SU-DHL-6 (cell line): ENCODE results near the gene RAB3GAP2.

Experiments
- H2AFZ ChIP-seq: fragments of 200-600 bp; sonication (generic); 2 replicates; pipeline ENCODE4 v1.6.1; 2014; ENCODE audit warnings: low read depth, mild to moderate bottlenecking, moderate library complexity, mixed read lengths, antibody characterized with exemption, low read length; ENCODE audit not compliant: severe bottlenecking
- H3F3A ChIP-seq: fragments of 200-600 bp; shearing (Covaris generic); 2 replicates; pipeline ENCODE4 v1.6.0; 2016; ENCODE audit warnings: antibody characterized with exemption, mild to moderate bottlenecking; ENCODE audit not compliant: insufficient read depth
- H3K27ac ChIP-seq: fragments of 200-600 bp; sonication (generic); 2 replicates; pipeline ENCODE4 v1.5.1; 2016; ENCODE audit warnings: low read depth, mild to moderate bottlenecking, low read length, moderate library complexity, mixed read lengths
- H3K27me3 ChIP-seq: fragments of 200-600 bp; sonication (generic), shearing (Covaris generic); 2 replicates; pipeline ENCODE4 v1.6.0; 2014; ENCODE audit warnings: mild to moderate bottlenecking, low read length
- H3K36me3 ChIP-seq: fragments of 200-600 bp; sonication (generic); 2 replicates; pipeline ENCODE4 v1.6.1; 2014; ENCODE audit warnings: mild to moderate bottlenecking, low read length, mixed read lengths
- H3K4me2 ChIP-seq: fragments of 300-600, 200-600 bp; shearing (Covaris generic), sonication (generic); 2 replicates; pipeline ENCODE4 v1.6.0; 2014; ENCODE audit warnings: low read length, low read depth, mild to moderate bottlenecking; ENCODE audit not compliant: poor library complexity, severe bottlenecking
- H3K4me3 ChIP-seq: fragments of 200-600 bp; sonication (generic); 2 replicates; pipeline ENCODE4 v1.5.1; 2014; ENCODE audit warnings: antibody characterized with exemption, low read length, mild to moderate bottlenecking, mixed read lengths; ENCODE audit not compliant: insufficient read depth, poor library complexity, severe bottlenecking
- H3K79me2 ChIP-seq: fragments of 200-600 bp; sonication (generic); 2 replicates; pipeline ENCODE4 v1.6.1; 2014; ENCODE audit warnings: mild to moderate bottlenecking, low read length, moderate library complexity; ENCODE audit not compliant: insufficient read depth
- H3K9ac ChIP-seq: fragments of 200-600 bp; sonication (generic); 2 replicates; pipeline ENCODE4 v1.7.0; 2014; ENCODE audit warnings: mild to moderate bottlenecking, low read length
- H3K9me2 ChIP-seq: fragments of 200-600 bp; sonication (generic); replicated peaks from 2 replicates; pipeline ENCODE4 v1.6.1; 2014; ENCODE audit warnings: low read length; ENCODE audit not compliant: insufficient read depth
- H3K9me3 ChIP-seq: fragments of 200-600 bp; sonication (generic); 2 replicates; pipeline ENCODE4 v1.6.1; 2014; ENCODE audit warnings: low read length, mixed read lengths; ENCODE audit not compliant: insufficient read depth
- H4K20me1 ChIP-seq: fragments of 200-600 bp; sonication (generic); 2 replicates; pipeline ENCODE4 v1.6.1; 2014; ENCODE audit warnings: low read depth, mild to moderate bottlenecking, antibody characterized with exemption, low read length, moderate library complexity, mixed read lengths
- EZH2phosphoT487 ChIP-seq: fragments of 200-600 bp; sonication (generic), shearing (Covaris generic); conservative IDR thresholded peaks from 2 replicates; pipeline ENCODE4 v1.6.1; 2018; ENCODE audit warnings: mild to moderate bottlenecking, antibody characterized with exemption, low read length, moderate library complexity, mixed read lengths
- TF ChIP-seq, protein P1 (sequence below): fragments of 200-600 bp; sonication (generic); IDR thresholded peaks from one replicate; pipeline ENCODE4 v1.5.1; 2017; ENCODE audit warnings: antibody characterized with exemption, mild to moderate bottlenecking, low read length, moderate library complexity; ENCODE audit not compliant: insufficient read depth, poor library complexity, severe bottlenecking

Gene RAB3GAP2

DNA sequence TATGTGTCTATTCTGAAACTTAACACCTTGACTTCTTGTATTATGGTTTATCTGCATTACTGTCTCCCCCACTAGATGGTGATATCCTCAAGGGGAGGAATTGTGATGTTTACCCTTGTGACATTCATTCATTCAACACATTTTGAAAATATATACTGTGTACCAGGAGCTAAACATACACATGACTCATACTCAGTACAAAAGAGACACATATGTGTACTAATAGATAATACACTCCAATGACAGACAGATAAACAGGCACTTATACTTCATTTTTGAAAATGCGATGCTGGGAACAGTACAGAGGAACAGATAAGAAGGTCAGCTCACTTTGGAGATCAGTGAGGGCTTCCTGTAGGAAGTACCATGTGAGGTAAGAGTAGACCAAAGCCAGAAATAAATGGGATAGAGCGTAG, 8.9 kb upstream of the RAB3GAP2 start:
- Histone ChIP-seq H3K4me3 (no peak overlapping the region), H3F3A (no peaks in the 10 kb centered on the region), H3K4me2 (no peak overlapping the region), H3K9me2 (no peaks in the 10 kb centered on the region), H3K27me3 (no peaks in the 10 kb centered on the region), H3K79me2 (no peaks in the 10 kb centered on the region), H3K27ac (no peak overlapping the region), H3K9ac (no peak overlapping the region), H4K20me1 (no peaks in the 10 kb centered on the region), H2AFZ (no peak overlapping the region), H3K9me3 (no peaks in the 10 kb centered on the region), H3K36me3 (no peaks in the 10 kb centered on the region)
- no peak for TF ChIP-seq EZH2phosphoT487
- TF ChIP-seq, protein P1, sequence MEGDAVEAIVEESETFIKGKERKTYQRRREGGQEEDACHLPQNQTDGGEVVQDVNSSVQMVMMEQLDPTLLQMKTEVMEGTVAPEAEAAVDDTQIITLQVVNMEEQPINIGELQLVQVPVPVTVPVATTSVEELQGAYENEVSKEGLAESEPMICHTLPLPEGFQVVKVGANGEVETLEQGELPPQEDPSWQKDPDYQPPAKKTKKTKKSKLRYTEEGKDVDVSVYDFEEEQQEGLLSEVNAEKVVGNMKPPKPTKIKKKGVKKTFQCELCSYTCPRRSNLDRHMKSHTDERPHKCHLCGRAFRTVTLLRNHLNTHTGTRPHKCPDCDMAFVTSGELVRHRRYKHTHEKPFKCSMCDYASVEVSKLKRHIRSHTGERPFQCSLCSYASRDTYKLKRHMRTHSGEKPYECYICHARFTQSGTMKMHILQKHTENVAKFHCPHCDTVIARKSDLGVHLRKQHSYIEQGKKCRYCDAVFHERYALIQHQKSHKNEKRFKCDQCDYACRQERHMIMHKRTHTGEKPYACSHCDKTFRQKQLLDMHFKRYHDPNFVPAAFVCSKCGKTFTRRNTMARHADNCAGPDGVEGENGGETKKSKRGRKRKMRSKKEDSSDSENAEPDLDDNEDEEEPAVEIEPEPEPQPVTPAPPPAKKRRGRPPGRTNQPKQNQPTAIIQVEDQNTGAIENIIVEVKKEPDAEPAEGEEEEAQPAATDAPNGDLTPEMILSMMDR: peak; percentile 23

DNA sequence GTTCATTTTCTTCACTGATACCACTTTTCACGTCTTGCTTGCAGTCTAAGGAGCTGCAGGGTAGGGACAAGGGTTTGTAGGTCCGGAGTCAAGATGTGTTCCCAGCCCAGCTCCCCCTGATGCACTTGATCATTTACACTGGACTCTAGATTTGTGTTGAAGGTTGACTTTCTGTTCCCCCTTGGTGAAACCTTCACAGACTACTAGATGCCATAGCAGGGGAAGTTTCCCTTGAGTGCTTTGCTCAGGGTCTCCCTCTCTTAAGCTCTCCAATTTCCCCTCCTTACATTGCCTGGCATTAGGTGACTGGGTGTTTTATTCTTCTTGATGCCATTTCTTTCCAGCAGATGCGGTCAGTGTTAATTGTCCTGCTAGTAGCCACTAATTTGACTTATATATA, 8.0 kb upstream of the RAB3GAP2 start:
- no peaks in the 10 kb centered on the region for H3K27me3 ChIP-seq
- no peaks in the 10 kb centered on the region for H3F3A ChIP-seq
- no peak overlapping the region for H2AFZ ChIP-seq
- H3K27ac ChIP-seq: no peak overlapping the region
- H3K9ac ChIP-seq: no peak overlapping the region
- H3K4me2 ChIP-seq: no peak overlapping the region
- H3K4me3 ChIP-seq: no peak overlapping the region
- no peaks in the 10 kb centered on the region for H3K79me2 ChIP-seq
- TF ChIP-seq, protein P1: no peak
- TF ChIP-seq EZH2phosphoT487: no peak
- H3K9me2 ChIP-seq: no peaks in the 10 kb centered on the region
- H3K9me3 ChIP-seq: no peaks in the 10 kb centered on the region
- H3K36me3 ChIP-seq: no peaks in the 10 kb centered on the region
- no peaks in the 10 kb centered on the region for H4K20me1 ChIP-seq

DNA sequence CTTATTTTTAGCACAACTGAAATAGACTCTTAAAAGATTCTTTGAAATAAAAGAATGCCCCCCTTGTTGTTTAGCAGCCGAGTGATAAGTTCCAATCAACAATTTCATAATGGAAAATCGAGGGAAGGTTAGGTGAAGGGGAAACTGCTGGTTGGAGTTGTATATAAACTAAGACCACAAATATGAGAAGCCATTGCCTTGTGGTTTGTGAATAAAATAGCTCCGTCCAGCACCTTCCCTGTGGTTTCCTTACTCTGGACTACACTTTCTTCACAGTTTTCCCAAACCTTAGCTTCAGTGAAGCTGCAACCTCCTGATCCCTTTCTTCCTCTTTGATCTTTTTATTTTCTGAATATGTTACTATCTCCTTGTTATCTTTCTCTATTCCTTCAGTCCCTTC, 6.7 kb upstream of the RAB3GAP2 start:
- H3F3A ChIP-seq: no peaks in the 10 kb centered on the region
- H3K79me2 ChIP-seq: no peaks in the 10 kb centered on the region
- H3K9ac ChIP-seq: no peak overlapping the region
- no peak overlapping the region for H2AFZ ChIP-seq
- no peaks in the 10 kb centered on the region for H3K9me2 ChIP-seq
- H3K36me3 ChIP-seq: no peaks in the 10 kb centered on the region
- H3K4me3 ChIP-seq: no peak overlapping the region
- TF ChIP-seq, protein P1: no peak
- TF ChIP-seq EZH2phosphoT487: no peak
- H3K27me3 ChIP-seq: no peaks in the 10 kb centered on the region
- no peaks in the 10 kb centered on the region for H3K9me3 ChIP-seq
- H3K27ac ChIP-seq: no peak overlapping the region
- H4K20me1 ChIP-seq: no peaks in the 10 kb centered on the region
- H3K4me2 ChIP-seq: no peak overlapping the region
